ENCODE results near the gene KRTAP10-3.

DNA sequence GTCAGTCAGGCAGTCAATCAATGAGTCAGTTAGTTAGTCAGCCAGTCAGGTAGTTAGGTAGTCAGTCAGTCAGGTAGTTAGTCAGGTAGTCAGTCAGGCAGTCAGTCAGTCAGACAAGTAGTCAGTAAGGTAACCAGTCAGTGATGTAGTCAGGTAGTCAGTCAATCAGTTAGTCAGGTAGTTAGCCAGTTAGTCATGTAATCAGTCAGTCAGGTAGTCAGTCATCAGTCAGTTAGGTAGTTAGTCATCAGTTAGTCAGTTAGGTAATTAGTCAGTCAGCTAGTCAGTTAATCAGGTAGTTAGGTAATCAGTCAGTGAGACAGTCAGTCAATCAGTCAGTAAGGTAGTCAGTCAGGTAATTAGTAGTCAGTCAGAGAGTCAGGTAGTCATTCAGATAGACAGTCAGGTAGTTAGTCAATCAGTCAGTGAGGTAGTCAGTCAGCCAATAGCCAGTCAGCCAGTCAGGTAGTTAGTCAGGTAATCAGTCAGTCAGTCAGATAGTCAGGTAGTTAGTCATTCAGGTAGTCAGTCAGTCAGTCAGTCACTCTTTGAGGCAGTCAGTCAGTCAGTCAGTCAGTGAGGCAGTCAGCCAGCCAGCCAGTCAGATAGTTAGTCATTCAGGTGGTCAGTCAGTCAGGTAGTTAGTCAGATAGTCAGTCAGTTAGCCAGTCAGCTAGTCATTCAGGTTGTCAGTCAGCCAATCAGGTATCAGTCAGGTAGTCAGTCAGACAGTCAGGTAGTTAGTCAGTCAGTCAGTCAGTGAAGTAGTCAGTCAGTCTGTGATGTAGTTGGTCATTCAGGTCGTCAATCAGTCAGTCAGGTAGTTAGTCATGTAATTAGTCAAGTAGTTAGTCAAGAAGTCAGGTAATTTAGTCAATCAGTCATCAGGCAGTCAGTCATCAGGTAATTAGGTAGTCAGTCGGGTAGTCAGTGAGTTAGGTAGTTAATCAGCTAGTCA is 33.9 kb downstream of the KRTAP10-3 start:
- TF ChIP-seq, protein P1, sequence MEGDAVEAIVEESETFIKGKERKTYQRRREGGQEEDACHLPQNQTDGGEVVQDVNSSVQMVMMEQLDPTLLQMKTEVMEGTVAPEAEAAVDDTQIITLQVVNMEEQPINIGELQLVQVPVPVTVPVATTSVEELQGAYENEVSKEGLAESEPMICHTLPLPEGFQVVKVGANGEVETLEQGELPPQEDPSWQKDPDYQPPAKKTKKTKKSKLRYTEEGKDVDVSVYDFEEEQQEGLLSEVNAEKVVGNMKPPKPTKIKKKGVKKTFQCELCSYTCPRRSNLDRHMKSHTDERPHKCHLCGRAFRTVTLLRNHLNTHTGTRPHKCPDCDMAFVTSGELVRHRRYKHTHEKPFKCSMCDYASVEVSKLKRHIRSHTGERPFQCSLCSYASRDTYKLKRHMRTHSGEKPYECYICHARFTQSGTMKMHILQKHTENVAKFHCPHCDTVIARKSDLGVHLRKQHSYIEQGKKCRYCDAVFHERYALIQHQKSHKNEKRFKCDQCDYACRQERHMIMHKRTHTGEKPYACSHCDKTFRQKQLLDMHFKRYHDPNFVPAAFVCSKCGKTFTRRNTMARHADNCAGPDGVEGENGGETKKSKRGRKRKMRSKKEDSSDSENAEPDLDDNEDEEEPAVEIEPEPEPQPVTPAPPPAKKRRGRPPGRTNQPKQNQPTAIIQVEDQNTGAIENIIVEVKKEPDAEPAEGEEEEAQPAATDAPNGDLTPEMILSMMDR (optimal IDR thresholded peaks at IDR 0.05 in 1 of 3, IDR thresholded peaks at IDR 0.05 in 1 of 3, conservative IDR thresholded peaks at IDR 0.05 in 1 of 3; ENCODE audit: extremely low read depth in 1 of 3, insufficient read depth in 2 of 3, low read length in 3 of 3), result no peak
- no peak for TF ChIP-seq EZH2 (IDR thresholded peaks at IDR 0.05; ENCODE audit: low read length)

Data from keratinocyte (primary cell).